ENCODE data around the gene DLG1. TPM values are rescaled to one million over a fixed set of nuclear protein-coding genes. Genes with fewer than 3 reads are reported as not detected.

The DLG1 gene
- total and polyA plus RNA-seq, 9 of the 15 experiments (the other 6 are each of a cell fraction or from before 2014, with no cell fraction given), result 9.4 to 63.5 (median 43.6) TPM

DNA sequence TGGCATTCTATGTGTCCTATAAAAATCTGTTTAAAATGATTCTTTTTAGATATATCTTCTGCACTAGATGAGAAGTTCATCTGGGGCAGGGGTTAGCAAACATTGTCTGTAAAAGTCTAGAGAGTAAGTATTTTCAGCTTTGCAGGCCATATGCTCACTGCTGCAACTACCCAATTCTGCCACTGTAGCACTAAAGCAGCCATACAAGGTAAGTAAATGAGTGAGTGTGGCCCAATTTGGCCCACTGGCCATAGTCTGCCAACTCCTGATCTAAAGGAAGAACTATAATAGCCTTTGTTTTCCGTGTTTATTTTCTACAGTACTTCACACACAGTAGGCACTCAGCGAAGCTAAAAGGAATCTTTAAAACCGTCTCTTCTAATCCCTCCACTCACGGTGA lies 42.3 kb downstream of the DLG1 start (continued):
- no peak for TF ChIP-seq ZNF23 (CRISPR knock-in tag; IDR thresholded peaks at IDR 0.05)
- no peak for TF ChIP-seq BRD4 (IDR thresholded peaks at IDR 0.05)

- POLR2A ChIA-PET, result no interaction called here
- Histone ChIP-seq H3K27me3 (ENCODE audit: control insufficient read depth in 2 of 2, insufficient read depth in 2 of 2, low read length in 2 of 2) (no peaks in the 10 kb centered on the region), H3K9ac (ENCODE audit: insufficient read depth in 1 of 2, low read depth in 2 of 2, low read length in 2 of 2) (no peak overlapping the region), H2AFZ (ENCODE audit: low read depth, low read length) (no peak overlapping the region), H4K20me1 (replicated peaks; ENCODE audit: control insufficient read depth, insufficient read depth, low read length) (0 out of 2 replicates have a peak, but pooled peaks cover 3% of the 10 kb centered on the region), H3K4me2 (ENCODE audit: insufficient read depth, low read length) (no peak overlapping the region), H3K4me1 (replicated peaks in 1 of 2; ENCODE audit: control insufficient read depth in 2 of 2, insufficient read depth in 2 of 2, low read length in 2 of 2) (no peaks in the 10 kb centered on the region), H3K27ac (ENCODE audit: extremely low read depth, low read depth, low read length) (no peak overlapping the region), H3K79me2 (ENCODE audit: control insufficient read depth, insufficient read depth, low read length) (peaks cover 94% of the 10 kb centered on the region), H3K4me3 (no peak overlapping the region), H3K36me3 (ENCODE audit: control insufficient read depth, insufficient read depth, low read length) (peaks cover 15% of the 10 kb centered on the region), H3K9me3 (replicated peaks; ENCODE audit: control insufficient read depth, insufficient read depth, low read depth, low read length) (peaks cover 12% of the 10 kb centered on the region; the same call in 1 of the 2 replicates), H3K9me1 (ENCODE audit: control insufficient read depth, insufficient read depth, low read length) (no peaks in the 10 kb centered on the region)
- peak; percentile 77 for TF ChIP-seq C11orf30 (IDR thresholded peaks at IDR 0.05; ENCODE audit: low read depth)
- no peak for TF ChIP-seq ATF1 (CRISPR knock-in tag; IDR thresholded peaks at IDR 0.05)
- TF ChIP-seq ATF1 (tag; IDR thresholded peaks at IDR 0.05), result no peak
- no peak for TF ChIP-seq ZNF174 (CRISPR knock-in tag; IDR thresholded peaks at IDR 0.05)
- no peak for TF ChIP-seq STAG1 (CRISPR knock-in tag; IDR thresholded peaks at IDR 0.05; ENCODE audit: borderline replicate concordance)
- TF ChIP-seq MAFK (IDR thresholded peaks at IDR 0.05; ENCODE audit: low read length), result peak; percentile 23; the same call in 1 of the 2 replicates
- TF ChIP-seq, protein P1, sequence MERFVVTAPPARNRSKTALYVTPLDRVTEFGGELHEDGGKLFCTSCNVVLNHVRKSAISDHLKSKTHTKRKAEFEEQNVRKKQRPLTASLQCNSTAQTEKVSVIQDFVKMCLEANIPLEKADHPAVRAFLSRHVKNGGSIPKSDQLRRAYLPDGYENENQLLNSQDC (CRISPR knock-in tag; IDR thresholded peaks at IDR 0.05), result no peak
- TF ChIP-seq PKNOX1 (IDR thresholded peaks at IDR 0.05), result no peak
- peak; percentile 85 for TF ChIP-seq ZNF316 (IDR thresholded peaks at IDR 0.05)
- no peak for TF ChIP-seq CEBPG (CRISPR knock-in tag; IDR thresholded peaks at IDR 0.05)
- no peak for TF ChIP-seq CEBPG (tag; conservative IDR thresholded peaks at IDR 0.05 in 1 of 2, IDR thresholded peaks at IDR 0.05 in 1 of 2)
- TF ChIP-seq ZNF140 (CRISPR knock-in tag; IDR thresholded peaks at IDR 0.05), result no peak
- peak; percentile 52 for TF ChIP-seq MAFG (tag; conservative IDR thresholded peaks at IDR 0.05)
- peak; percentile 59; the same call in 1 of the 2 replicates for TF ChIP-seq MAFF (IDR thresholded peaks at IDR 0.05; ENCODE audit: low read length)
- no peak for TF ChIP-seq BRF2 (IDR thresholded peaks at IDR 0.05; ENCODE audit: borderline replicate concordance, insufficient read depth, insufficient read length)
- CTCF ChIA-PET (ENCODE audit: low intra/inter-chr PET ratio), result no interaction called here
- WGBS (ENCODE audit: insufficient coverage, low coverage, missing lambda C conversion rate), result 78% methylated on average over 7 of the region's 7 CpGs
- ATAC-seq, result no peak
- DNase-seq (ENCODE audit: extremely low read depth in 1 of 4, low spot score in 3 of 4), result no peak
- no peak for FAIRE-seq
- no TSS peak for BruUV-seq (replicated peaks)
- intact Hi-C loops (cut with micrococcal nuclease) (loop anchor here (10.0 kb wide), 2 partner anchors 121 to 201 kb away; no protein-coding TSS in a partner anchor), in situ Hi-C loops (cut with MboI) (loop anchor here (25.0 kb wide), 1 partner anchor 259 kb away; no protein-coding TSS in a partner anchor)
Measured at GRCh38 chr3:197253238-197253947, 45.0 kb downstream of the DLG1 start.
